GM18868 (cell line): ENCODE data around the gene TENT4A.

Source experiments
- ATAC-seq: cut with Tn5 transposase; IDR thresholded peaks from one replicate; pipeline ENCODE4 v1.9.1; 2021; ENCODE audit warnings: mild to moderate bottlenecking, moderate library complexity; ENCODE audit not compliant: unreplicated experiment

Gene TENT4A

DNA sequence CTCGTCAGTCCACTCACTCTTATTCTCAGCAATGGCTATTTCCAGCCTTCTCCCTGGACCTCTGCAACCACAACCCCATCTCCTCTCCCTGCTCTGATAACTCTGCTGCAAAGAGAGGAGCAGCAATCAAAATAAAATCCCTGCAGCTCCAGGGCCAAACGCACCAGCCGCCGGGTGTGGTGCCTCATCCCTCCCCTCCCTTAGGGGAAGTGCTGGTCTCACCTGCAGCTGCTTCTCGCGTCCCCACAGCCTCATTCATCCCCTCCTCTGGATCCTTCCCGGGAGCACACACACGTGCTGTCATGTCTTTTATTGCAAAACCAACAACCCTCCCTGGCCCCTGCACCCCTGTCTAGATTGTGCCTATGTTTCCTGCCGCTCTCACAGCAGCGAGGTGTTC, 77.8 kb downstream of the TENT4A start:
- no peak for ATAC-seq

DNA sequence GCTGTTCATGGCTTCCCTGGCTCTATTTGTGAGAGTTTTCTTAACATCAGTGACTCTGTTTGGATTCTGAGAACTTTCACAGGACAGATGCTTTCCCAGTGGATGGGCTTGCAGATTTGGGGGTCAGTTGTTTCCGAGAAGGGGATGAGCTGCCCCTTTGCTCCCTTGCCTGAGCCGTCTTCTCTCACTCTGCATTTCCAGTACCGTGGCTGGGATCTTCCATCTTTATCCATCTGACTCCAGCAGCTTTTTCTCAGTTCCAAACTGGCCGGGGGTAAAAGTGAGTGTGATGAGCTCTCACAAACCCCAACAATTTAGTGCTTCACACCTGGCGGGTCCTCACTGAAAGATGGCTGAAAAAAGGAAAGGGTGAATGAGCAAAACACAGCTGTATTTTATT, 79.1 kb downstream of the TENT4A start:
- ATAC-seq: no peak

DNA sequence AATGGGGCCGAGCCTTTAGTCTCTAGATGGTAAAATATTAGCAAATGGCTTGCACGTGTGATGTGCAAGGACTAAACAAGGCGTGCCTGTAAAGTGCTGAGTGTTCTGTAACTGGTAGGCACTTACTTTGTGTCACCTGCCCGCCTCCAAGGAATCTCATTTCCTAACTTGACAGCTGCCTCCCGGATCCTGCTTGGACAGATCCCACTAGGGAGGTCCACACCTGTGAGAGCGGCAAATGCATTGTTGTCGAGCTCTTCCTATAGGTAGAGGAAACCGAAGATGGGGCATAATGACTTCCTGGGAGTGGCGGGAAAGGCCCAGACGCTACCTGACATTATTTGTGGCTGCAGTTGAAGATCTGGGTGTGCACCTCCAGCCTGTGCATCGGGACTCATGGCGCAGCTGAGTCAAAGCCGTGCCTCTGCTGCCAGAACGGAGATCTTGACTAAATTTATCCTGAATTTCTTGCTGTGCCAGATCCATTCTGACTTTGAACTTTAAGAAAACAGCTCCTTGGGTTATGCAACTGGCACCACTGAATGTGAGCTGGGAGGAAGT, 79.8 kb downstream of the TENT4A start:
- ATAC-seq: no peak

GRCh38 chr5:6801236-6801635, 88.0 kb downstream of the TENT4A start:
- no peak for ATAC-seq

DNA sequence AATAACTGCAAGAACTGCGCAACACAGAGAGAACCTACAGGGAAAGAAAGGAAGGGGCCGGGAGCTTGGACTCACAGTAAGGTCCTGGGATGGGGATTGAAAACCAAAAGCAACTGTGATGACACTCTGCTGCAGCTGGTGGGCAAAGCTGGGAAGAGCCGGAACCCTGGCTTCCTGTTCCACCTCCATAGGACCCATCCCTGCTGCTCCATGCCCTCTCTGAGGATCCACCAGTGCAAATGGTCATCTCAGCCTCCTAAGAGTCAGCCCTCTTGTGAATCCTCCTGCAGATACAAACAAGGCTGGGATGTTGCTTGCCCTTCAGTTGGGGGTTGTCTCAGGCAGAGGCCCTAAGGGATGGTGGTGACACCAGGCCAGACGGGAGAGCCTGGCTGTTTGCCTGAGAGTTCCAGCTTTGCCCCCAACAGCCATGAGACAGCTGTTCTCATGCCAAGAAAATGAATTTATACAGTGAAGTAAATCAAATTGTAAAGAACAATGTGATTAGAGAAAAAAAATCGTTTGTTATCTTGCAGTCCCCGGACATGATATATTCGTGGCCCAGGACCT, 90.8 kb downstream of the TENT4A start:
- ATAC-seq: no peak

- ATAC-seq: no peak
These were observed 91.7 kb downstream of the TENT4A start for GRCh38 chr5:6804766-6805501.

DNA sequence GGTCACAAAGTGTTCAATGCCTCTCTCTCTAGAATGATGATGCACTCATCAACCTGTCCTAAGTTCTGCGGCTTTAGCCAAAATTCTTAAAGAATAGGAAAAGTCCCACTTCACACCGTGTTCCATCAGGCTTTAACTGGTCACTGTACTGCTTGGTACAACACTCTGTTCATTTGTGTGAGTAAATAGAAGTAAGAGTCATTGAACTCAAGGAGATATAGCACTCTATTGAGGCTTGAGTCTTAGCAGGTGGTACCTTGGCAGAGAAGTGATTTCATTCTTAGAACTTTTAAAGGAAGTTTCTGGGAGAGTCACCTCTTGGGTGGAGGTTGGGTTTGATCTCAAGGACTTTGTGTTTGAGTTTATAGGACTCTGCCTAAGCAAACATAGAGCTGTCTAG, 92.6 kb downstream of the TENT4A start:
- no peak for ATAC-seq
